Naive thymus-derived CD4-positive, alpha-beta T cell (primary cell): ENCODE measurements around the gene ZNF346. TPM values are rescaled to one million over a fixed set of nuclear protein-coding genes. Genes with fewer than 3 reads are reported as not detected.

Experiments
- ATAC-seq: fragments of 150-1000 bp; cut with Tn5 transposase; 2 replicates; pipeline ENCODE4 v1.10.0; 2021; ENCODE audit warnings: mild to moderate bottlenecking, moderate library complexity
- CTCF ChIA-PET: fragments of 350-600 bp; sonication (Branson Sonifier 250); formaldehyde crosslinking; loops from one replicate; lab custom pipeline; 2021; ENCODE audit warnings: antibody characterized with exemption; lab: Charles Lee
- POLR2A ChIA-PET: fragments of 350-600 bp; sonication (Branson Sonifier 250); formaldehyde crosslinking; loops from one replicate; lab custom pipeline; 2021; ENCODE audit warnings: antibody characterized with exemption, inconsistent platforms; lab: Charles Lee
- DNase-seq, 9 donors: peaks; one replicate each; pipeline versions ENCODE4 v3.0.0 to v3.0.0-alpha.2; 2020 to 2022; ENCODE audit warnings: mixed read lengths in 1 of 9
- H3K27ac ChIP-seq: one replicate; pipeline ENCODE4 v1.7.0; 2013; ENCODE audit warnings: mild to moderate bottlenecking, low read depth, low read length, moderate library complexity
- H3K27me3 ChIP-seq, 2 donors: one replicate each; pipeline ENCODE4 v1.7.0; 2013; ENCODE audit warnings: low read length in 2 of 2, mild to moderate bottlenecking in 2 of 2, moderate library complexity in 2 of 2; ENCODE audit not compliant: control insufficient read depth in 2 of 2, insufficient read depth in 2 of 2
- H3K36me3 ChIP-seq, 3 experiments: 1 replicate in 2 of 3; 2 replicates in 1 of 3; pipeline ENCODE4 v1.7.0; 2013; ENCODE audit warnings: low read length in 3 of 3, mild to moderate bottlenecking in 3 of 3, moderate library complexity in 1 of 3; ENCODE audit not compliant: insufficient read depth in 3 of 3, control insufficient read depth in 2 of 3
- H3K4me1 ChIP-seq, 2 donors: one replicate each; pipeline ENCODE4 v1.7.0; 2013; ENCODE audit warnings: low read length in 2 of 2, mild to moderate bottlenecking in 2 of 2, moderate library complexity in 1 of 2; ENCODE audit not compliant: control insufficient read depth in 2 of 2, insufficient read depth in 2 of 2
- H3K4me3 ChIP-seq: 2 replicates; pipeline ENCODE4 v1.7.0; 2013; ENCODE audit warnings: mild to moderate bottlenecking, low read length
- H3K9me3 ChIP-seq, 3 experiments: 1 replicate in 2 of 3; 2 replicates in 1 of 3; pipeline ENCODE4 v1.7.0; 2013; ENCODE audit warnings: low read length in 3 of 3; ENCODE audit not compliant: control insufficient read depth in 2 of 3
- H3K27ac Mint-ChIP-seq, 9 donors: one replicate each; pipeline ENCODE4 v1.8.0; 2020 to 2022; ENCODE audit warnings: mixed read lengths in 9 of 9, mild to moderate bottlenecking in 8 of 9, moderate library complexity in 5 of 9, inconsistent platforms in 2 of 9
- H3K27me3 Mint-ChIP-seq, 5 donors: one replicate each; pipeline ENCODE4 v1.8.0; 2021 to 2022; ENCODE audit warnings: mixed read lengths in 5 of 5, mild to moderate bottlenecking in 1 of 5
- H3K36me3 Mint-ChIP-seq, 5 donors: one replicate each; pipeline ENCODE4 v1.8.0; 2020 to 2022; ENCODE audit warnings: mixed read lengths in 5 of 5, mild to moderate bottlenecking in 3 of 5, inconsistent platforms in 1 of 5
- H3K4me1 Mint-ChIP-seq, 7 donors: one replicate each; pipeline ENCODE4 v1.8.0; 2020 to 2022; ENCODE audit warnings: mixed read lengths in 7 of 7, mild to moderate bottlenecking in 3 of 7, inconsistent platforms in 1 of 7
- H3K4me3 Mint-ChIP-seq, 10 donors: one replicate each; pipeline ENCODE4 v1.8.0; 2020 to 2022; ENCODE audit warnings: mild to moderate bottlenecking in 10 of 10, mixed read lengths in 10 of 10, moderate library complexity in 6 of 10, inconsistent platforms in 2 of 10
- H3K9me3 Mint-ChIP-seq, 11 donors: one replicate each; pipeline ENCODE4 v1.8.0; 2020 to 2022; ENCODE audit warnings: mixed read lengths in 11 of 11, mild to moderate bottlenecking in 4 of 11, inconsistent platforms in 1 of 11, moderate library complexity in 1 of 11
- intact Hi-C, 2 donors: fragments of 100-400 bp; cut with micrococcal nuclease; formaldehyde crosslinking; loops; one replicate each; pipeline ENCODE4 v1.15.1; 2023
- polyA plus RNA-seq, 2 donors: library from polyadenylated mRNA; unstranded; fragments of 300-500 nt; fragmentation: Illumina TruSeq; gene quantifications; one replicate each; pipeline ENCODE4 v1.2.3, GENCODE V29; 2021
- total RNA-seq, 6 experiments: library from RNA in 5 of 6; stranded (reverse) in 5 of 6; gene quantifications; 1 replicate in 5 of 6; 2 replicates in 1 of 6; pipeline ENCODE4 v1.2.3 and lab custom pipeline; 2021 to 2026

ZNF346 gene
- total and polyA plus RNA-seq, 7 experiments from 2014 or later = 13.4 to 28.2 (median 23.9) TPM

- Histone ChIP-seq H3K4me1 (no peaks in the 10 kb centered on the region), H3K36me3 (no peaks in the 10 kb centered on the region), H3K27me3 (no peaks in the 10 kb centered on the region), H3K4me3 (no peak overlapping the region), H3K9me3 (no peaks in the 10 kb centered on the region), H3K27ac (no peak overlapping the region)
- H3K4me3 Mint-ChIP-seq = no peak overlapping the region
- H3K9me3 Mint-ChIP-seq = no peaks in the 10 kb centered on the region
- POLR2A ChIA-PET = no interaction called here
- no peaks in the 10 kb centered on the region for H3K27me3 Mint-ChIP-seq
- CTCF ChIA-PET = interaction anchor here (3.1 kb wide), 1 partner anchor 39 kb away, joined by 19 read pairs; no protein-coding TSS in a partner anchor
- no peak overlapping the region for H3K27ac Mint-ChIP-seq
- intact Hi-C loops = loop anchor here (5.0 to 10.0 kb wide), 11 partner anchors 37 to 1095 kb away; partner anchors contain the start of genes HNRNPAB (in 1 of the 2) and PDLIM7 (in 1 of the 2)
- no peaks in the 10 kb centered on the region for H3K36me3 Mint-ChIP-seq
- DNase-seq (no peak), ATAC-seq (no peak)
- H3K4me1 Mint-ChIP-seq = peaks cover 4 to 14% (median 5%) of the 10 kb centered on the region in 7 donors
Observed at GRCh38 chr5:177109810-177110209, 87.3 kb downstream of the ZNF346 start.

DNA sequence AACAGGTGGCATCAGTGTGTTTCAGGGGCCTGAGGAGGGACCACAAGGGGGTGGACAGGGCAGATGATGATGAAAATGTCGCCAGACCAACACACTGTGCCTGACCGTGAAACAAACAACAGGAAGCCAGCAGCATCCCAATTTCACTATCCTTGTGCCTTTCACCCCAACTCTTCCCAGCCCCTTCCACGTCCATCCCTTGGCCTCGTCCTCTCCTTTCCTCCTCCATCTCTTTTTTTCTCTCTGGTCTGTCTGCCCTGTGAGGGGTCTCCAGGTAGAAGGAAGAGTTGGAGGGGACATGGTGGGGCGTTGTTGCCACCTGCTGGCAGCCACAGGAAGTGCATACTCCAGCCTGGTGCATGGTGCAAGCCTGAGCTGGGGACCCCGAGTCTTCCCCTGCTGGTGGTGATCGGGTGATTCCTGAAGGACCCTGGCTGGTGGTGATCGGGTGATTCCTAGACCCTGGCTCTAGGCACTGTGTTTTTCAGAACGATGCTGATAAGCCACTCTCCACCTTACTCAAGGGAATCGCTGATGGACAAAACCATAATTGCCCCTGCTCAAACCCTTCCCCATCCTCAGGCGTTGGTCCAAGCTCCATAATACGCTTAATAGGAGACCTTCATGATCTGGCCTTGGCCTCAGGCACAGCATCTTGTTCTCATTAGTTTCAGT lies 89.4 kb downstream of the ZNF346 start:
- POLR2A ChIA-PET = interaction anchor here (0.7 to 1.3 kb wide), 2 partner anchors 20 to 44 kb away, joined by 3 read pairs; no protein-coding TSS in a partner anchor

GRCh38 chr5:177112589-177113220 lies 90.2 kb downstream of the ZNF346 start:
- Mint-ChIP-seq H3K27me3 (no peaks in the 10 kb centered on the region), H3K9me3 (peaks cover 0 to 1% (median 0%) of the 10 kb centered on the region in 11 donors), H3K36me3 (peaks cover 0 to 4% (median 0%) of the 10 kb centered on the region in 5 donors), H3K4me3 (no peak overlapping the region), H3K4me1 (peaks cover 10 to 28% (median 19%) of the 10 kb centered on the region in 7 donors), H3K27ac (no peak overlapping the region)
- H3K4me1 ChIP-seq = peaks cover 9 to 12% of the 10 kb centered on the region in 2 donors
- POLR2A ChIA-PET = interaction anchor here (1.3 to 3.3 kb wide), 2 partner anchors 19 to 21 kb away, joined by 3 to 22 read pairs; partner anchors contain the start of gene NSD1
- ATAC-seq (no peak), DNase-seq (no peak)
- no peaks in the 10 kb centered on the region for H3K9me3 ChIP-seq
- no peak overlapping the region for H3K4me3 ChIP-seq
- H3K36me3 ChIP-seq = no peaks in the 10 kb centered on the region
- CTCF ChIA-PET = interaction anchor here (0.6 to 3.4 kb wide), 26 partner anchors 15 to 1385 kb away, joined by 3 to 19 read pairs (median 5); partner anchors contain the start of genes FGFR4 and NSD1
- H3K27me3 ChIP-seq = no peaks in the 10 kb centered on the region
- H3K27ac ChIP-seq = no peak overlapping the region
- intact Hi-C loops = loop anchor here (1.0 to 10.0 kb wide), 14 partner anchors 35 to 1092 kb away; partner anchors contain the start of genes HNRNPAB (in 1 of the 2) and PDLIM7 (in 1 of the 2)

More for the DNA sequence above, 89.4 kb downstream of the ZNF346 start:
- H3K9me3 ChIP-seq = no peaks in the 10 kb centered on the region
- Mint-ChIP-seq H3K27ac (no peak overlapping the region), H3K4me3 (no peak overlapping the region), H3K36me3 (peaks cover 0 to 4% (median 0%) of the 10 kb centered on the region in 5 donors), H3K27me3 (no peaks in the 10 kb centered on the region), H3K9me3 (peaks cover 0 to 1% (median 0%) of the 10 kb centered on the region in 11 donors), H3K4me1 (peaks cover 10 to 26% (median 15%) of the 10 kb centered on the region in 7 donors)
- H3K27me3 ChIP-seq = no peaks in the 10 kb centered on the region
- ATAC-seq = peak; percentile 53
- intact Hi-C loops = loop anchor here (1.0 to 10.0 kb wide), 14 partner anchors 35 to 1093 kb away; partner anchors contain the start of genes HNRNPAB (in 1 of the 2) and PDLIM7 (in 1 of the 2)
- CTCF ChIA-PET = interaction anchor here (0.6 to 3.1 kb wide), 9 partner anchors 19 to 1382 kb away, joined by 3 to 19 read pairs (median 4); partner anchors contain the start of gene FGFR4
- H3K4me1 ChIP-seq = peaks cover 5 to 6% of the 10 kb centered on the region in 2 donors
- DNase-seq = peak in 8 of 9 donors; percentile 33 to 66 (median 50)
- H3K4me3 ChIP-seq = no peak overlapping the region
- no peaks in the 10 kb centered on the region for H3K36me3 ChIP-seq
- no peak overlapping the region for H3K27ac ChIP-seq

- CTCF ChIA-PET = interaction anchor here (0.5 to 3.4 kb wide), 33 partner anchors 14 to 1386 kb away, joined by 3 to 14 read pairs (median 4); partner anchors contain the start of genes FGFR4 and NSD1
Observed at GRCh38 chr5:177113566-177114424, 91.3 kb downstream of the ZNF346 start.

DNA sequence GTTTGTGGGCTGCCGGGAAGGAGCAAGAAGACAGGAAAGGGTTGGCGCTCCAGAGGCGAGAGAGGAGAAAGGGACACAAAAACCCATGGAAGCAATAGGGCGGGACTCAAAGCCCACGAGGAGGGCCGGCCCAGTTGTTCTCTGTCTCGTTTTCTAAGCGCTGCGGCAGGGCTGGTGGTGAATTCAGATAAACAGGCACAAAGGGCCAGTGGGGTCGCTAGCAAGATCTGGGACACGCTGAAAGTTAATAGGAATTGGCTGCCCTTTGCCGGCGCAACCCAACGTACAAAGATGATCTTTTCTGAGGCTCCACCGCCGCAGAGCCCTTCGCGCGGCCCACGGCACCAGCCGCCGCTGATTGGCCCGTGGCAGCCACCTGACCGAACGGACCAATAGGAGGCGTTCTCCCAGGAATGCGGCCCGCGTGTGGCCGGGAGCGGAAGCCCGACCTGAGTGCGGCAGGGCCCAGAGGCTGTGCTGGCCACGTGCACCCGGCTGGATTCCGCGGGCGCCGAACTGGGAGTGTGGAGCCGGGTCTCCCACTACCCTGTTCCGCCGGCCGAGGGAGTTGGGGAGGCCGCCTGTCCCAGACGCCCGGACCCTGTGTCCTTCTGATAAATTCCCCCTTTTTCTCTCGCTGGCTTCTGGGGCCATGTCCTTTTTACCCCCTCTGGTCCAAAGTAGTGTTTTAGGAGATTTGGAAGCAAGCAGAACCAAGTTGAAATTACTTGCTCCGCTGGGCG lies 94.3 kb downstream of the ZNF346 start:
- no peaks in the 10 kb centered on the region for H3K9me3 ChIP-seq
- intact Hi-C loops = loop anchor here (1.0 to 10.0 kb wide), 4 partner anchors 88 to 1088 kb away; partner anchors contain the start of genes HNRNPAB (in 1 of the 2) and PDLIM7 (in 1 of the 2)
- Mint-ChIP-seq H3K36me3 (peaks cover 0 to 4% (median 0%) of the 10 kb centered on the region in 5 donors), H3K27me3 (no peaks in the 10 kb centered on the region), H3K27ac (peak overlapping the region; percentile 26 to 94 (median 87)), H3K4me3 (peak overlapping the region; percentile 47 to 81 (median 74)), H3K4me1 (peaks cover 10 to 27% (median 20%) of the 10 kb centered on the region in 7 donors), H3K9me3 (peaks cover 0 to 1% (median 0%) of the 10 kb centered on the region in 11 donors)
- ChIA-PET CTCF (interaction anchor here (1.1 kb wide), 1 partner anchor 13 kb away, joined by 3 read pairs; no protein-coding TSS in a partner anchor), POLR2A (interaction anchor here (0.6 kb wide), 2 partner anchors 186 to 653 kb away, joined by 3 read pairs; no protein-coding TSS in a partner anchor)
- H3K27ac ChIP-seq = peak overlapping the region; percentile 48
- DNase-seq (peak; percentile 67 to 81 (median 78)), ATAC-seq (peak; percentile 97)
- H3K4me3 ChIP-seq = peak overlapping the region; percentile 34
- no peaks in the 10 kb centered on the region for H3K27me3 ChIP-seq
- no peaks in the 10 kb centered on the region for H3K36me3 ChIP-seq
- H3K4me1 ChIP-seq = peaks cover 9 to 12% of the 10 kb centered on the region in 2 donors

More at GRCh38 chr5:177113566-177114424, 91.3 kb downstream of the ZNF346 start:
- Histone ChIP-seq H3K4me3 (no peak overlapping the region), H3K9me3 (no peaks in the 10 kb centered on the region), H3K36me3 (no peaks in the 10 kb centered on the region), H3K4me1 (peaks cover 9 to 12% of the 10 kb centered on the region in 2 donors), H3K27me3 (no peaks in the 10 kb centered on the region), H3K27ac (no peak overlapping the region)
- POLR2A ChIA-PET = interaction anchor here (0.6 to 3.3 kb wide), 6 partner anchors 18 to 83 kb away, joined by 3 to 22 read pairs (median 4); partner anchors contain the start of gene NSD1
- H3K27me3 Mint-ChIP-seq = no peaks in the 10 kb centered on the region
- intact Hi-C loops = loop anchor here (1.0 to 10.0 kb wide), 17 partner anchors 20 to 1091 kb away; partner anchors contain the start of genes NSD1 (in 2 of the 2), HNRNPAB (in 1 of the 2), PDLIM7 (in 1 of the 2) and PRELID1 (in 1 of the 2)
- H3K4me1 Mint-ChIP-seq = peaks cover 10 to 30% (median 20%) of the 10 kb centered on the region in 7 donors
- ATAC-seq (peak; percentile 77), DNase-seq (peak; percentile 59 to 83 (median 75))
- peaks cover 0 to 4% (median 0%) of the 10 kb centered on the region in 5 donors for H3K36me3 Mint-ChIP-seq
- H3K27ac Mint-ChIP-seq = peak overlapping the region in 3 of 9 donors; percentile 33 to 80 (median 67)
- H3K9me3 Mint-ChIP-seq = peaks cover 0 to 1% (median 0%) of the 10 kb centered on the region in 11 donors
- H3K4me3 Mint-ChIP-seq = peak overlapping the region in 1 of 10 donors; percentile 47
